GM12878 (cell line): ENCODE results near the gene NDEL1. TPM values are rescaled to one million over a fixed set of nuclear protein-coding genes. Genes with fewer than 3 reads are reported as not detected.

ENCODE experiments used
- ATAC-seq: fragments of 200-7000 bp; cut with Tn5 transposase; 3 replicates; pipeline ENCODE4 v1.9.1; 2020; ENCODE audit warnings: mild to moderate bottlenecking, moderate library complexity
- BruUV-seq: library from RNA; stranded (reverse); fragments of 400-500 nt; replicated peaks from 2 replicates; lab custom pipeline; 2021; lab: Mats Ljungman, UMichigan
- CTCF ChIA-PET: fragments of 300-600 bp; sonication (Branson Sonifier 250); formaldehyde crosslinking; extraction: SDS; loops from one replicate; lab custom pipeline; 2021; ENCODE audit warnings: inconsistent platforms; lab: Yijun Ruan, JAX
- POLR2A ChIA-PET: fragments of 350-600 bp; formaldehyde crosslinking; extraction: SDS; loops from one replicate; lab custom pipeline; 2021; ENCODE audit warnings: inconsistent platforms; lab: Charles Lee
- RAD21 ChIA-PET: fragments of 300-600 bp; sonication (Branson Sonifier 250); formaldehyde crosslinking; loops from one replicate; lab custom pipeline; 2023; ENCODE audit warnings: antibody characterized with exemption; ENCODE audit not compliant: unreplicated experiment; lab: Charles Lee
- SMC1A ChIA-PET: fragments of 300-600 bp; sonication (Branson Sonifier 250); formaldehyde crosslinking; loops from one replicate; lab custom pipeline; 2023; ENCODE audit not compliant: unreplicated experiment, uncharacterized antibody; lab: Charles Lee
- DNase-seq: peaks from one replicate; pipeline ENCODE4 v3.0.0-alpha.2; 2011; ENCODE audit warnings: low read depth, low spot score
- FAIRE-seq: peaks from 3 replicates; lab custom pipeline; 2011; peaks lifted over from hg19 to GRCh38; lab: Jason Lieb, UNC
- H2AFZ ChIP-seq: 2 replicates; pipeline ENCODE4 v1.6.0; 2011; ENCODE audit warnings: low read depth, low read length, control low read depth; ENCODE audit not compliant: control insufficient read depth
- H3K27ac ChIP-seq: 2 replicates; pipeline ENCODE4 v1.5.1; 2011; ENCODE audit warnings: control low read depth; ENCODE audit not compliant: control insufficient read depth, insufficient read depth
- H3K27me3 ChIP-seq, 2 experiments: replicated peaks in 1 of 2; 2 replicates each; pipeline versions ENCODE4 v1.6.0 to v1.6.1; 2011; ENCODE audit warnings: low read length in 1 of 2; ENCODE audit not compliant: control insufficient read depth in 2 of 2, insufficient read depth in 2 of 2
- H3K36me3 ChIP-seq, 2 experiments: 2 replicates each; pipeline ENCODE4 v1.5.1; 2011; ENCODE audit warnings: low read length in 1 of 2; ENCODE audit not compliant: control insufficient read depth in 2 of 2, insufficient read depth in 2 of 2
- H3K4me1 ChIP-seq: 2 replicates; pipeline ENCODE4 v1.6.1; 2011; ENCODE audit warnings: mild to moderate bottlenecking, low read length, moderate library complexity, mixed read lengths; ENCODE audit not compliant: control insufficient read depth, insufficient read depth
- H3K4me2 ChIP-seq: 2 replicates; pipeline ENCODE4 v1.6.0; 2011; ENCODE audit warnings: control low read depth; ENCODE audit not compliant: control insufficient read depth, insufficient read depth
- H3K4me3 ChIP-seq: fragments of 200-600 bp; sonication (generic); 2 replicates; pipeline ENCODE4 v1.5.1; 2016
- H3K79me2 ChIP-seq: 2 replicates; pipeline ENCODE4 v1.6.0; 2011; ENCODE audit warnings: low read length; ENCODE audit not compliant: control insufficient read depth, insufficient read depth
- H3K9ac ChIP-seq: 2 replicates; pipeline ENCODE4 v1.8.0; 2011; ENCODE audit warnings: low read length, control low read depth, mixed read lengths; ENCODE audit not compliant: control insufficient read depth, insufficient read depth
- H3K9me3 ChIP-seq: replicated peaks from 3 replicates; pipeline ENCODE4 v1.5.1; 2011; ENCODE audit warnings: mild to moderate bottlenecking, low read length; ENCODE audit not compliant: control insufficient read depth, insufficient read depth
- H4K20me1 ChIP-seq: 2 replicates; pipeline ENCODE4 v1.6.0; 2011; ENCODE audit not compliant: control insufficient read depth, insufficient read depth
- ASH2L ChIP-seq: fragments of 300-600, 200-600 bp; sonication (generic); IDR thresholded peaks from 2 replicates; pipeline ENCODE4 v1.6.1; 2017; ENCODE audit warnings: low read depth, mild to moderate bottlenecking, borderline replicate concordance
- ATF2 ChIP-seq: IDR thresholded peaks from 2 replicates; pipeline ENCODE4 v1.6.1; 2012; ENCODE audit warnings: low read length, inconsistent platforms
- ATF7 ChIP-seq: fragments of 450-650 bp; IDR thresholded peaks from 2 replicates; pipeline ENCODE4 v1.6.1; 2016; ENCODE audit warnings: low read depth, mild to moderate bottlenecking
- FOXK2 ChIP-seq: fragments of 450-650 bp; IDR thresholded peaks from 2 replicates; pipeline ENCODE4 v1.6.1; 2017; ENCODE audit warnings: mild to moderate bottlenecking, moderate library complexity
- JUNB ChIP-seq: IDR thresholded peaks from 2 replicates; pipeline ENCODE4 v1.6.1; 2016; ENCODE audit warnings: antibody characterized with exemption, mild to moderate bottlenecking
- KDM1A ChIP-seq: fragments of 200-600 bp; sonication (generic); IDR thresholded peaks from 2 replicates; pipeline ENCODE4 v1.6.1; 2016; ENCODE audit warnings: borderline replicate concordance
- MAX ChIP-seq: IDR thresholded peaks from 2 replicates; pipeline ENCODE4 v1.6.1; 2012; ENCODE audit warnings: low read depth, low read length, improper control_type of control experiment
- MEF2A ChIP-seq: IDR thresholded peaks from 2 replicates; pipeline ENCODE4 v1.6.1; 2011; ENCODE audit warnings: low read depth, mild to moderate bottlenecking, low read length, moderate library complexity; ENCODE audit not compliant: insufficient read depth
- PKNOX1 ChIP-seq: fragments of 450-650 bp; IDR thresholded peaks from 2 replicates; pipeline ENCODE4 v1.6.1; 2016; ENCODE audit warnings: mild to moderate bottlenecking
- POLR2A ChIP-seq: IDR thresholded peaks from 2 replicates; pipeline ENCODE4 v1.6.1; 2011; ENCODE audit warnings: low read depth, mild to moderate bottlenecking, low read length
- PRDM15 ChIP-seq: fragments of 450-650 bp; formaldehyde crosslinking; IDR thresholded peaks from 2 replicates; pipeline ENCODE4 v1.4.0; 2020; ENCODE audit warnings: mild to moderate bottlenecking, moderate library complexity
- RAD21 ChIP-seq: IDR thresholded peaks from 2 replicates; pipeline ENCODE4 v1.6.1; 2011; ENCODE audit warnings: mild to moderate bottlenecking, low read depth, low read length, moderate library complexity; ENCODE audit not compliant: insufficient read depth
- RFX5 ChIP-seq: IDR thresholded peaks from 2 replicates; pipeline ENCODE4 v1.6.1; 2011; ENCODE audit warnings: low read depth, low read length, improper control_type of control experiment
- SMC3 ChIP-seq: IDR thresholded peaks from 2 replicates; pipeline ENCODE4 v1.6.1; 2011; ENCODE audit warnings: low read length, improper control_type of control experiment, borderline replicate concordance
- SRF ChIP-seq, 2 experiments: IDR thresholded peaks; 2 replicates each; pipeline ENCODE4 v1.6.1; 2011; ENCODE audit warnings: low read depth in 2 of 2, low read length in 2 of 2, mild to moderate bottlenecking in 1 of 2, moderate library complexity in 1 of 2
- TCF12 ChIP-seq: IDR thresholded peaks from 2 replicates; pipeline ENCODE4 v1.6.1; 2011; ENCODE audit warnings: low read depth, mild to moderate bottlenecking, low read length
- WGBS: methylation state at CpG from one replicate; pipeline ENCODE4 v1.1.6; 2016; ENCODE audit warnings: low lambda C conversion rate; ENCODE audit not compliant: insufficient replicate concordance, insufficient coverage; ENCODE audit errors: missing lambda C conversion rate; 5-methylcytosine and 5-hydroxymethylcytosine counted together
- in situ Hi-C: fragments of 300-500 bp; cut with MboI; formaldehyde crosslinking; loops from 9 replicates; pipeline ENCODE4 v1.14.3; 2018; ENCODE audit warnings: mixed read lengths
- intact Hi-C: fragments of 100-400 bp; cut with micrococcal nuclease; formaldehyde crosslinking; loops from one replicate; pipeline ENCODE4 v1.14.2; 2022; ENCODE audit not compliant: unreplicated experiment
- polyA plus RNA-seq, 11 experiments: library from polyadenylated mRNA; depleted of rRNA in 4 of 11; unstranded in 6 of 11; stranded (reverse) in 5 of 11; fragments of >200 nt; fragmentation: Nextera tagmentation in 4 of 11; fragmentation: Illumina TruSeq in 1 of 11; extraction: Ambion mirVana in 4 of 11; extraction: Trizol in 1 of 11; gene quantifications; 1 replicate in 1 of 11; 2 replicates in 10 of 11; pipeline versions ENCODE4 v1.2.1 to v1.2.3, GENCODE V29; 2011 to 2016; ENCODE audit warnings: inconsistent platforms in 2 of 11, missing spikeins in 2 of 11, low read depth in 1 of 11
- total RNA-seq, 4 experiments: library from RNA; depleted of rRNA in 3 of 4; stranded (reverse); fragments of >200 nt in 3 of 4; fragmentation: Illumina TruSeq in 1 of 4; extraction: Trizol in 1 of 4; gene quantifications; 2 replicates each; pipeline versions ENCODE4 v1.2.1 to v1.2.3, GENCODE V29; 2013 to 2021

Gene NDEL1
- total and polyA plus RNA-seq, 10 of the 15 experiments (the other 5 are each of a cell fraction or from before 2014, with no cell fraction given): 0.72 to 41.5 (median 29.9) TPM

GRCh38 chr17:8479431-8479947 lies 43.8 kb downstream of the NDEL1 start:
- in situ Hi-C loops: no loop called here
- Histone ChIP-seq H3K27ac (no peak overlapping the region), H3K27me3 (no peaks in the 10 kb centered on the region), H4K20me1 (no peaks in the 10 kb centered on the region; the same call in 1 of the 2 replicates), H3K9me3 (peaks cover 2% of the 10 kb centered on the region; the same call in 1 of the 3 replicates), H3K4me1 (no peaks in the 10 kb centered on the region), H3K4me2 (no peak overlapping the region), H3K36me3 (peaks cover 6 to 13% of the 10 kb centered on the region in 2 experiments; a peak in 2 of 4 replicates), H2AFZ (no peak overlapping the region), H3K4me3 (no peak overlapping the region), H3K79me2 (no peaks in the 10 kb centered on the region), H3K9ac (no peak overlapping the region)
- FAIRE-seq: no peak
- intact Hi-C loops: no loop called here
- SMC1A ChIA-PET: no interaction called here
- RAD21 ChIA-PET: no interaction called here
- 90% methylated on average over 11 of the region's 11 CpGs for WGBS
- TF ChIP-seq RFX5 (no peak), PKNOX1 (no peak), KDM1A (no peak), ASH2L (no peak), SRF (IDR thresholded peaks at IDR 0.05; ENCODE audit: low read depth in 2 of 2, low read length in 2 of 2) (no peak), FOXK2 (no peak), MAX (no peak), PRDM15 (CRISPR knock-in tag) (no peak), ATF7 (no peak), TCF12 (no peak), SMC3 (no peak), RAD21 (no peak), ATF2 (no peak), POLR2A (no peak), JUNB (no peak), MEF2A (no peak)
- DNase-seq: no peak
- CTCF ChIA-PET: no interaction called here
- ATAC-seq: no peak
- POLR2A ChIA-PET: no interaction called here
- BruUV-seq: no TSS peak
